ENCODE results near the gene CACNA1B. TPM values are rescaled to one million over a fixed set of nuclear protein-coding genes. Genes with fewer than 3 reads are reported as not detected.

The CACNA1B gene
- total RNA-seq, 2 donors from 2014 or later = 3.6 to 7.9 TPM

DNA sequence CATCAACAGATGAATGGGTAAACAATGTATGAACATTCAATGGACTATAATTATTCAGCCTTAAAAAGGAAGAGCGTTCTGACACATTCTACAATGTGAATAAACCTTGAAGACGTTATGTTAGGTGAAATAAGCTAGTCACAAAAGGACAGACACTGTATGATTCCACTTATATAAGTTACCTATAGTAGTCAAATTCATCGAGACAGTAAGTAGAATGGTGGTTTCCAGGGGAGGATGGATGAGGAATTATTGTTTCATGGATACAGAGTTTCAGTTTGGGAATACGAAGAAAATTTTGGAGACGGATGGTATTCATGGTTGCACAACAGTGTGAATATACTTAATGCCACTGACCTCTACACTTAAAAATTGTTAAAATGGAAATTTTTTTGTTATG is 216.4 kb downstream of the CACNA1B start:
- peaks cover 49% of the 10 kb centered on the region for H3K36me3 Mint-ChIP-seq (ENCODE audit: low read depth)
- DNase-seq = no peak
- H3K36me3 ChIP-seq (ENCODE audit: control insufficient read depth, insufficient read depth, low read length) = no peaks in the 10 kb centered on the region
- H3K9ac ChIP-seq (ENCODE audit: extremely low read depth, low read length, poor library complexity, severe bottlenecking) = no peak overlapping the region
- no peaks in the 10 kb centered on the region for H3K4me1 ChIP-seq (ENCODE audit: control insufficient read depth, insufficient read depth, low read length)
- peaks cover 51% of the 10 kb centered on the region for H3K9me3 Mint-ChIP-seq
- 78 to 83% methylated on average over 2 to 5 of the region's 5 CpGs for WGBS, 2 experiments (ENCODE audit: insufficient coverage in 1 of 2, insufficient read length in 1 of 2)
- H3K9me3 ChIP-seq (ENCODE audit: control insufficient read depth, low read length) = peaks cover 61% of the 10 kb centered on the region
- H3K4me3 ChIP-seq (ENCODE audit: low read length) = no peak overlapping the region
- H3K27ac Mint-ChIP-seq = no peak overlapping the region
- H3K27me3 Mint-ChIP-seq (ENCODE audit: insufficient read depth) = no peaks in the 10 kb centered on the region
- no peaks in the 10 kb centered on the region for H3K27me3 ChIP-seq (ENCODE audit: control insufficient read depth, insufficient read depth, low read length, poor library complexity, severe bottlenecking)
- TF ChIP-seq, protein P1, sequence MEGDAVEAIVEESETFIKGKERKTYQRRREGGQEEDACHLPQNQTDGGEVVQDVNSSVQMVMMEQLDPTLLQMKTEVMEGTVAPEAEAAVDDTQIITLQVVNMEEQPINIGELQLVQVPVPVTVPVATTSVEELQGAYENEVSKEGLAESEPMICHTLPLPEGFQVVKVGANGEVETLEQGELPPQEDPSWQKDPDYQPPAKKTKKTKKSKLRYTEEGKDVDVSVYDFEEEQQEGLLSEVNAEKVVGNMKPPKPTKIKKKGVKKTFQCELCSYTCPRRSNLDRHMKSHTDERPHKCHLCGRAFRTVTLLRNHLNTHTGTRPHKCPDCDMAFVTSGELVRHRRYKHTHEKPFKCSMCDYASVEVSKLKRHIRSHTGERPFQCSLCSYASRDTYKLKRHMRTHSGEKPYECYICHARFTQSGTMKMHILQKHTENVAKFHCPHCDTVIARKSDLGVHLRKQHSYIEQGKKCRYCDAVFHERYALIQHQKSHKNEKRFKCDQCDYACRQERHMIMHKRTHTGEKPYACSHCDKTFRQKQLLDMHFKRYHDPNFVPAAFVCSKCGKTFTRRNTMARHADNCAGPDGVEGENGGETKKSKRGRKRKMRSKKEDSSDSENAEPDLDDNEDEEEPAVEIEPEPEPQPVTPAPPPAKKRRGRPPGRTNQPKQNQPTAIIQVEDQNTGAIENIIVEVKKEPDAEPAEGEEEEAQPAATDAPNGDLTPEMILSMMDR (conservative IDR thresholded peaks at IDR 0.05) = no peak
- H3K27ac ChIP-seq (ENCODE audit: low read depth, low read length) = no peak overlapping the region
- no peak overlapping the region for H3K4me3 Mint-ChIP-seq
- H3K4me1 Mint-ChIP-seq = no peaks in the 10 kb centered on the region

DNA sequence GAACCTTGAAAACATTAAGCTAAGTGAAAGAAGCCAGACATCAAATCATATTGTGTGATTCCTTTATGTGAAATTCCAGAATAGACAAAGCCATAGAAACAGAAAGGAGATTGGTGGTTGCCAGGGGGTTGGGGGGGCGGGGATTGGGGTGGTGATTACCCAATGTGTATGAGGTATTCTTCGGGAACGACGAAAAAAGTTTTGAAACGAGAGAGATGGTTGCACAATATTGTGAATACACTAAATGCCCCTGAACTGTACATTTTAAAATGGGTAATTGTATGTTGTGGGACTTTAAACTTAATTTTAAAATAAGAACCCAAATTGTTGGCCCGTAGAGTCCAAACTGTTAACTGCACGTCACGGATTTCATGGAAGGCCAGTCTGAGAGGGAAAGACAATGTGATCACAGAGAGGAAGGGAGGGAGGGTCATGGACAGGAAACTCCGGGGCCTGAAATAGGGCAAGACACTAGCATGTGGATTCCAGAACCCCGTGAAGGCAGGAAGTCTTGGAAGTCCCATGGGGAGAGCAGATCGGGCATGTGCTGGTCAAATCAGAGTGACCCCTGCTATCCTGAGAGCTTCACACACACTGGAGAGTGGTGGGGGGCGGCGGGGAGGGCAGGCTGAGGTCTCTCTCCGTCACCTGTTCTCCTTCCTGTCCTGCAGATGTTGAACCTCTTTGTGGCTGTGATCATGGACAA is 218.4 kb downstream of the CACNA1B start:
- Histone ChIP-seq H3K4me3 (ENCODE audit: low read length) (no peak overlapping the region), H3K9ac (ENCODE audit: extremely low read depth, low read length, poor library complexity, severe bottlenecking) (no peak overlapping the region), H3K27ac (ENCODE audit: low read depth, low read length) (no peak overlapping the region), H3K36me3 (ENCODE audit: control insufficient read depth, insufficient read depth, low read length) (no peaks in the 10 kb centered on the region), H3K27me3 (ENCODE audit: control insufficient read depth, insufficient read depth, low read length, poor library complexity, severe bottlenecking) (no peaks in the 10 kb centered on the region), H3K9me3 (ENCODE audit: control insufficient read depth, low read length) (peaks cover 54% of the 10 kb centered on the region), H3K4me1 (ENCODE audit: control insufficient read depth, insufficient read depth, low read length) (no peaks in the 10 kb centered on the region)
- Mint-ChIP-seq H3K4me3 (no peak overlapping the region), H3K27ac (no peak overlapping the region), H3K36me3 (ENCODE audit: low read depth) (peaks cover 48% of the 10 kb centered on the region), H3K9me3 (peaks cover 34% of the 10 kb centered on the region), H3K27me3 (ENCODE audit: insufficient read depth) (no peaks in the 10 kb centered on the region), H3K4me1 (no peaks in the 10 kb centered on the region)
- TF ChIP-seq, protein P1 (conservative IDR thresholded peaks at IDR 0.05) = no peak
- 76 to 82% methylated on average over 12 to 14 of the region's 14 CpGs for WGBS, 2 experiments (ENCODE audit: insufficient coverage in 1 of 2, insufficient read length in 1 of 2)
- DNase-seq = peak; percentile 13

DNA sequence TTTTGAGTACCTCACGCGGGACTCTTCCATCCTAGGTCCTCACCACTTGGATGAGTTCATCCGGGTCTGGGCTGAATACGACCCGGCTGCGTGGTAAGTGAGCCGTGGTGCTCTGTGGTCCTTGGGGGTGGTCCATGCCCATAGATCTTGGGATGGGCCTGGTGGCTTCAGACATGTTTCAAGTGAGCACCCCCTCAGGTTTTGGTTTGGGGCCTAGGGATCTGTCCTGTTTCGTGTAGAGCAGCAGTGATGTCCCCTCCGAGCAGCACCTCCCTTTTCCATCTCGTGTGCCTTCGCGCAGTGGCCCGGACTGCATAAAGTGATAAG is 218.9 kb downstream of the CACNA1B start:
- DNase-seq = no peak
- no peak overlapping the region for H3K4me3 ChIP-seq (ENCODE audit: low read length)

More for the DNA sequence above, 218.9 kb downstream of the CACNA1B start:
- Histone ChIP-seq H3K27ac (ENCODE audit: low read depth, low read length) (no peak overlapping the region), H3K27me3 (ENCODE audit: control insufficient read depth, insufficient read depth, low read length, poor library complexity, severe bottlenecking) (no peaks in the 10 kb centered on the region), H3K36me3 (ENCODE audit: control insufficient read depth, insufficient read depth, low read length) (no peaks in the 10 kb centered on the region), H3K9ac (ENCODE audit: extremely low read depth, low read length, poor library complexity, severe bottlenecking) (no peak overlapping the region), H3K4me1 (ENCODE audit: control insufficient read depth, insufficient read depth, low read length) (no peaks in the 10 kb centered on the region), H3K9me3 (ENCODE audit: control insufficient read depth, low read length) (peaks cover 49% of the 10 kb centered on the region)
- 89 to 93% methylated on average over 10 to 13 of the region's 13 CpGs for WGBS, 2 experiments (ENCODE audit: insufficient coverage in 1 of 2, insufficient read length in 1 of 2)
- no peak overlapping the region for H3K4me3 Mint-ChIP-seq
- no peaks in the 10 kb centered on the region for H3K4me1 Mint-ChIP-seq
- H3K27ac Mint-ChIP-seq = no peak overlapping the region
- peaks cover 29% of the 10 kb centered on the region for H3K9me3 Mint-ChIP-seq
- no peaks in the 10 kb centered on the region for H3K27me3 Mint-ChIP-seq (ENCODE audit: insufficient read depth)
- TF ChIP-seq, protein P1 (conservative IDR thresholded peaks at IDR 0.05) = no peak
- H3K36me3 Mint-ChIP-seq (ENCODE audit: low read depth) = peaks cover 47% of the 10 kb centered on the region

Data from endodermal cell (in vitro differentiated cells).